HG03378 (cell line): ENCODE measurements around the gene PAPPA2.
"Not testable (repeated sequence)": the region's sequence is repeated elsewhere in the genome, so short reads cannot be mapped to it uniquely, and the experiment has no call there.

Experiments used
- ATAC-seq: cut with Tn5 transposase; IDR thresholded peaks from one replicate; pipeline ENCODE4 v1.9.1; 2021; ENCODE audit warnings: mild to moderate bottlenecking, moderate library complexity; ENCODE audit not compliant: unreplicated experiment

PAPPA2 gene, protein sequence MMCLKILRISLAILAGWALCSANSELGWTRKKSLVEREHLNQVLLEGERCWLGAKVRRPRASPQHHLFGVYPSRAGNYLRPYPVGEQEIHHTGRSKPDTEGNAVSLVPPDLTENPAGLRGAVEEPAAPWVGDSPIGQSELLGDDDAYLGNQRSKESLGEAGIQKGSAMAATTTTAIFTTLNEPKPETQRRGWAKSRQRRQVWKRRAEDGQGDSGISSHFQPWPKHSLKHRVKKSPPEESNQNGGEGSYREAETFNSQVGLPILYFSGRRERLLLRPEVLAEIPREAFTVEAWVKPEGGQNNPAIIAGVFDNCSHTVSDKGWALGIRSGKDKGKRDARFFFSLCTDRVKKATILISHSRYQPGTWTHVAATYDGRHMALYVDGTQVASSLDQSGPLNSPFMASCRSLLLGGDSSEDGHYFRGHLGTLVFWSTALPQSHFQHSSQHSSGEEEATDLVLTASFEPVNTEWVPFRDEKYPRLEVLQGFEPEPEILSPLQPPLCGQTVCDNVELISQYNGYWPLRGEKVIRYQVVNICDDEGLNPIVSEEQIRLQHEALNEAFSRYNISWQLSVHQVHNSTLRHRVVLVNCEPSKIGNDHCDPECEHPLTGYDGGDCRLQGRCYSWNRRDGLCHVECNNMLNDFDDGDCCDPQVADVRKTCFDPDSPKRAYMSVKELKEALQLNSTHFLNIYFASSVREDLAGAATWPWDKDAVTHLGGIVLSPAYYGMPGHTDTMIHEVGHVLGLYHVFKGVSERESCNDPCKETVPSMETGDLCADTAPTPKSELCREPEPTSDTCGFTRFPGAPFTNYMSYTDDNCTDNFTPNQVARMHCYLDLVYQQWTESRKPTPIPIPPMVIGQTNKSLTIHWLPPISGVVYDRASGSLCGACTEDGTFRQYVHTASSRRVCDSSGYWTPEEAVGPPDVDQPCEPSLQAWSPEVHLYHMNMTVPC (N-terminal part only)

DNA sequence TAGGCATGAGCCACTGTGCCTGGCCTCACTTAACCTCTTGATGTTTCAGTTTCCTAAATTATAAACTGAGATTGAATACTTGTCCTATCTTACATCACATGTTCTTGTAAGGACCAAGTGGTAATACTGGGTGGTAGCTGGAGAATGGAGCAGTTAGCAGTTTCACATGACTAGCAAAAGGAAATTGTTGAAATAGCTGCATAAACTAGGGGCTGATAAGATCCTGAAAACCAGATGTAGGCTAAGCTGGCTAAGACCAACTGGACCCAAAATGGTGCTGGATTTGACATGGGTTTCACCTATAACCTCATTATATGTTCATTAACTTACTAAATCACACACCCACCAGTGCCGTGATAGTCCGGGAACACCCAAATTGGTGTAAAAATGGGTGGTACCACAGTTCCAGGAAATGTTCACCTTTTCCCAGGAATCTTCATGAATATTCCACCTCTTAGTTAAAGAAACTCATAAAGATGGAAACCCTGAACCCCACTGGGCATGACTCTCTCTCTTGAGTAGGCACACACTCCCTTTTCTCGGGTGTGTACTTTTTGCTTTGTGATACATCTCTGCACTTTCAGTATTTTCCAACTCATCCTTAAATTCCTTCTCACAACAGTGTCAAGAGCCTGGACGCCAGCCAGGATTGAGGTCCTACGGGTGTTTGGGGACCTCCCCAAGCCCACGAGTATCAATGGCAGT, at the start of gene PAPPA2:
Gene PAPPA2, plus strand, starts transcription at position 502 of the 705 bp plus-strand sequence. CDS start 93,148 bp downstream, outside the sequence.
- ATAC-seq = no peak

DNA sequence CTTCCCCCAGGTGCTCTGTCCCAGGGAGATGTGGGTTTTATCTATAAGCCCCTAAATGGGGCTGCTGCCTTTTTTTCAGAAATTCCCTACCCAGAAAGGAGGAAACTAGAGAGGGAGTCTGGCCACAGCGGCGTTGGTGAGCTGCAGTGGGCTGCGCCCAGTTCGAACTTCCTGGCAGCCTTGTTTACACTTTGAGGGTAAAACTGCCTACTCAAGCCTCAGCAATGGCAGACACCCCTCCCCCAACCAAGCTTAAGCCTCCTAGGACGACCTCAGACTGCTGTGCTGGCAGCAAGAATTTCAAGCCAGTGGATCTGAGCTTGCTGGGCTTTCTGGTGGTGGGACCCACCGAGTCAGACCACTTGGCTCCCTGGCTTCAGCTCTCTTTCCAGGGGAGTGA, 46.2 kb upstream of the PAPPA2 start:
- no peak for ATAC-seq

DNA sequence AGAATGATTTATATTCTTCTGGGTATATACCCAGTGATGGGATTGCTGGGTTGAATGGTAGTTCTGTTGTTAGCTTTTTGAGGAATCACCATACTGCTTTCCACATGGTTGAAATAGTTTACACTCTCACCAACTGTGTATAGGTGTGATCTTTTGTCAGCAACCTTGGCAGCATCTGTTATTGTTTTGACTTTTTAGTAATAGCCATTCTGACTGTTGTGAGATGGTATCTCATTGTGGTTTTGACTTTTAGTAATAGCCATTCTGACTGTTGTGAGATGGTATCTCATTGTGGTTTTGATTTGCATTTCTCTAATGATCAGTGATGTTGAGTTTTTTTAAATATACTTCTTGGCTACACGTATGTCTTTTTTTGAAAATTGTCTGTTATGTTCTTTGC, 43.4 kb upstream of the PAPPA2 start:
- ATAC-seq = not testable (repeated sequence)

DNA sequence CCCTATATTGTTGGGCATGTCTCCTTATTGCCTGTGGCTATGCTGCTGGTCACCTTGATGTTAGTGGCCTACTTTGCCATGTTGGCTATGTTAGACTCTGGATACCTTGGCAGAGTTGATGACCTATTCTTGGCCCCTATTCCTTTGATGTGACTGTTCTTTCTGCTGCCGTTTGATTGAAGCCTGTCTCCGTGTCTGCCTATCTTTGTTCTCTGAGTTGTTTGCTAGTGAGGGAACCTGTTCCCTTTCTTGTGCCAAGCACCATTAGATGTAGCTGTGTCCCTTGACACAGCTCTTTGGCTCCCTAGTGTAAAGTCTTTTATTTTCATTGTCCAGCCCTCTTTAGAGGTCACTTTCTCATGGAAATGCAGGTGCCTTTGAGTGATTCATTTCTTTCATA, 28.7 kb upstream of the PAPPA2 start:
- no peak for ATAC-seq

DNA sequence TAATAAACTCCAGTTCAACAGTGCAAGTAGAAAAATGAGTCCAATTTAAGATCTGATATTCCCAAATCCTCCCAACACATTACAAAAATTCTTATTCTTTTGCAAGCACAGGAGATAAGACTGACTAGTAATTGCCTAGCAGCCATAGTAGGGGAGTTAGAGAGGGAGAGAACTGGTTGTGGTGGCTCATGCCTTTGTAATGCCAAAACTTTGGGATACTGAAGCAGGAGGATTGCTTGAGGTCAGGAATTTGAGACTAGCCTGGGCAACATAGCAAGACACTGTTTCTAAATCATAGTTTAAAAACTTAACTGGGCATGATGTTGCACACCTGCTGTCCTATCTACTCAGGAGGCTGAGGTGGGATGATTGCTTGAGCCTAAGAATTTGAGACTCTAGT, 26.7 kb upstream of the PAPPA2 start:
- ATAC-seq = no peak

DNA sequence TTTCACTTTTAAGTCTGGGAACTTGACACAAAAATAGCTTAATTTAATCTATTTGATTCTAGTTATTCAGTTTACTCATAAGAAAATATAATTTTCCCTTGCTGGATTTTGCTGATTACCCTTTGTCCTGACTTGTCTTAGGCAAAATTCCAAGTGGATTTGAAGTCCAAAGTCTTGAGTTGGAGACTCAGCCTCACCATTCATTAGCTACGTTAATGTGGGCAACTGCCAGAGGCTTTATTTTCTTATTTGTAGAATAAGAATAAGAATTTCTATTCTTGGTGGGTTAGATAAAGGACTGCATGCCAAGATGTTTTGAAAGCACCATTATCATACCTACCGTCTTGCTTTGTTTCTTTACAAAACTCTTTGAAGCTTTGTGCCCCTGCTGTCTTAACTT, 22.8 kb upstream of the PAPPA2 start:
- no peak for ATAC-seq

DNA sequence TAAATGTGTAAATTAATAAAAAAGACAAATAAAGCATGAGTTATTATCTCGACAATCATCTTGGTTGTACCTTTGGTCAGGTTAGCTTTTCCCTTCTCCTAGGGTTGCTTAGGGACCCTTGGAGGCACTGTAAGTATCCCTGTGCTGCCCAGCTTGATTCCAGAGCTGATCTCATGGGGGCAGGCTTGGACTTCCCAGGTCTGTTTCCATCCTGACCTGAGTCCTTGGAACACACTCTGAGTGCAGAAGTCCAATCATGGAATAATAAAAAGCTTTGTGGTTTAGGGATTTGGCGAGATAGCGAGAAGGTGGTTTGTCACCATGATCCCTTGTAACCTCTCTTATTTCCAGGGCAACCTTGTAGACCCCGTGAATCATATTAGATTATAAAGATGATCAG, 18.7 kb upstream of the PAPPA2 start:
- ATAC-seq = no peak

DNA sequence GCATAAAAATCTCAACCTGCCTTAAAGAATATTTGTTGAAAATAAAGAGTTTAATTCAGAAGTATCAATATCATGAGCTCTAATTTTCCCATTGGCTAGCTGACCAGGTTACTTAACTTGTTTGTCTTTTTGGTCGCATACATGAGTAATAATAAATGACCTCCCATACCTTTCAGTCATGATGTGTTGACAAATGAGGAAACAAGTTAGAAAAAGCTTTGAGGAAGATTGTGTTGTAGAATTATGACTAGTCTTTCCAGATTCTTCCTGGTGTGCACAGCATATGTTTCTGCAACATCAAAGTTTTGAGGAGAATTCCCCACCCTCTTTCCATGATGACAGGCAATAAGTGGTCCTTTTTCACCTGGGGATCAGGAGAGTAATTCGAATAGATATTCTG, 17.6 kb upstream of the PAPPA2 start:
- no peak for ATAC-seq

DNA sequence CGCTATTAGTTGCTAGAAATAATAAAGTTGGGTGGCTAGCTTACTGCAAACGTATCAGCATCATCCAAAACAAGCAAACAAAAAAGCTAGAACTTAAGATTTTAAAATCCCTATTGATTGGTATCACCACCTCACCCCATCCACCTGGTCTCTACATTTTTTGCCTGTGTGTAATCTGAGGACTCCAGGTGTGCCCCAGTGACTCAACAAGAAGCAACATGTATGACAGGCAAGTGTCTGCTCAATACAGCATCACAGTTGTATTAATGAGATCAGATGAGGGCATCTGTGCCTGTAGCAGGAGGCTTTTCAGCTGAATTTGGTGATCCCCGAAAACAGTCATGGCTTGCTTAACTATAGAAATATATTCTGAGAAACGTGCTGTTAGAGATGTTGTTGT, 14.6 kb upstream of the PAPPA2 start:
- ATAC-seq = no peak

DNA sequence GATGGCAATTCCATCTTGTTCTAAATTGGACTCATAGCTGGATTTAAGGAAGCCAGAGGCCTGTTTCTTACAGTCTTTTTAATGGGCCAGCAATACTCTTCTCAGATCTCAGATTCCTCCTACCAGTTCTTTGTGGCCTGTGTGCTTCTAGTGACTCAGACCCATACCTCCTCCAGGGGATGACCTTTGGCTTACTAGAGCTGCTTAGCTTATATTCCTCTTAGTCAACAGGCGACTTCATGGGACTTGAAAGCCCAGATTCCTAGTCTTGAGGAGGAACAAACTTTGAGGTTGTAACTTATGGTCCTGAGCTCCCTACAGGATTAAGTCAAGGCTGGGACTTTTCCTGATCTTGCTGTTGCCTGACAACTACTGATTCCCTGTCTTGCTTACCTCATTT, 12.4 kb upstream of the PAPPA2 start:
- no peak for ATAC-seq

DNA sequence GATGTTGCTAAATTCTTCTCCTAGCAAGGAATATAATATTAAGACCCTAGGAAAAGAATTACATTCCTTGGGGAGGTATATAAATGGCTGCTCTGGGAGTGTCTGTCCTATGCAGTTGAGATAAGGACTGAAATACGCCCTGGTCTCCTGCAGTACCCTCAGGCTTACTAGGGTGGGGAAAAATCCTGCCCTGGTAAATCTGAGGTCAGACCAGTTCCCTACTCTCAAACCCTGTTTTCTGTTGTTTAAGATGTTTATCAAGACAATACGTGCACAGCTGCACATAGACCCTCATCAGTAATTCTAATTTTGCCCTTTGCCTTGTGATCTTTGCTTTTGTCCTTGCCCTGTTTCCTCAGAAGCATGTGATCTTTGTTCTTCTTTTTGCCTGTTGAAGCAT, 11.2 kb upstream of the PAPPA2 start:
- not testable (repeated sequence) for ATAC-seq

DNA sequence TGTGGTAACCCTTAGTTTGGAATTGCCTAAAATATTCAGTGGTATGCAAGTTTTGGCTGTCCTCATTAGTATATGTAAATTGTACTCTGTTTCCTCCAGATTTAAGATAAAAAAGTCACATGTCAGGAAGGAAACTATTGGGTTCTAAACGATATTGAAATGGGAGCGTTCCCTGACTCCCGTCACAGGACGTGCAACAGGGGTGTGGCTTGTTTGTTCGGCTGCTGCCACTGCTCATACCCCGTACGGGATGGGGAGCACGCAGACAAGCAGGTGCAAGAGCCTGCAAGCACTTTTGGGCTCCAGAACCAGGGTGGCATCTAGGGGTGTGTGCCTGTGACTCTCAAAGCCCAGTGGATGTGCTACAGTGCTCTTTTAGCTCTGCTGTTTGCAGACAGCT, 6.2 kb upstream of the PAPPA2 start:
- no peak for ATAC-seq

DNA sequence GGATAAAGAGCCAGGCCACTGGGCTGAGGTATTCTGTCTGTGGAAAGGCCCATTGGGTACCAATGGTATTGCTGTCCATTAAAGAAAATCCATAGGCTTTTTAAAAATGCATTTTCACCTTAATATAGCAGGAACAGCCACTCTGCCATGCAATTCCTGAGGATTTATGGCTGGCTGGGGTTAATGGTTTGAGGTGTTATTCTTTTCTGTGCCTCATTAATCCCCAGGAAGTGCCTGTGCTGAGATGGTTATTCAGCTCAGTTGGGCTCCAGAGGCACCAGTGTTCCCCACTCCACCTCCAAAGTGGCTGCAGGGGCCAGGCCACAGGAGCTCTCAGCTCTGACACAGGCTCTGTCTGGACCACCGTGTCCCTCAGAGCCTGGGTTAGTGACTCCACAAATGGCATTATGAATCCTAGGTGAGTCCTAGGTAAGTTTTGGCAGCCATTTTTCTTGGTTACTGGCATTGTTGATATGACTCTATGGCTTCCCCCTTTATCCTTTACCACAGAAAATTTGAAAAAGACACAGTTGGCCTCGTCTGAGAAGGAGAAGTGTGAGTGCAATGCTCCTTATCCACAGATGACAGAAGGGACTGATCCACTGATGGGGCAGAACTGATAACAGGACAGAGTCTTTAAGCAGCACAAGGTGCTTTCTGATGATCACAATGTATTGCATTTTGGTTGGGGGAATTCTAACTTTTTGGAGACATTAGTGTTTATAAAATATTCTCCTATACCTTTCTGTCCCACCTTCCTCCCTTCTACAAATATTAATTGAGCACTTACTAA, 2.2 kb upstream of the PAPPA2 start:
- no peak for ATAC-seq

DNA sequence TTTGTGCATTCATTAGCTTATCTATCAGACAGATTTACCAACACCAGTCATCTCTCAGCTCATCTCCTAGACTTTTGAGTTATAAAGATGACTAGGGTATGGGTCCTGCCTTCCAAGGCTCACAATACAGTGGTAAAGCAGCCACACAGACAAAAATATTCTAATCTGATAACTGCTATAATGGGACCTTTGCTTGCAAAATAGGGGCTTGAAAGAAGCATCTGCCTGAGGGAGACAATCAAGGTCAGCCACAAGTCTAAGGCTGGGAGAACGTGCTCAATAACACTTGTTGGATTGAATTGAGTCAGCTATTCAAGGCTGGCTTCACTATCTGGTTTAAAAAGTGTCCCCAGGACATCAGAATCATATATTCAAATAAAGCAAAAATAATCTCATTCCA, 1.4 kb upstream of the PAPPA2 start:
- ATAC-seq = no peak

DNA sequence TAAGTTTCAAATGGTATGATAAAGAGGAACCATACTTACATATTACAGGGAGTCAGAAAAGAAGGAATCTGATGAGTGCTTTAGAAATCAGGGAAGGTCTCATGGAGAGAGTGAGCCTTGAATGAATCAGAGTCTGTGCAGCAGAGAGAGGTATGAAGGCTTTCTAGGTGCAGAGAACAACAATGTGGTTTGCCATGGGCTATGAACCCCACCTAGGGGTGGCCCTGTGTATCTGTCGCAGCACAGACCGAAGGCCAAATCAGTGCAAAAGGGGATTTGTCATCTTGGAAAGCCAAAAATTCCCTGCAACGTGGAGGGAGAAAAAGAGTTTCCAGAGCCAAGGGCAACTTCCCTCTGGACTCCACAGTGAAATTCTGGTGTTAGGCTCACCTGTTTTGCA, 3.5 kb downstream of the PAPPA2 start:
- no peak for ATAC-seq

DNA sequence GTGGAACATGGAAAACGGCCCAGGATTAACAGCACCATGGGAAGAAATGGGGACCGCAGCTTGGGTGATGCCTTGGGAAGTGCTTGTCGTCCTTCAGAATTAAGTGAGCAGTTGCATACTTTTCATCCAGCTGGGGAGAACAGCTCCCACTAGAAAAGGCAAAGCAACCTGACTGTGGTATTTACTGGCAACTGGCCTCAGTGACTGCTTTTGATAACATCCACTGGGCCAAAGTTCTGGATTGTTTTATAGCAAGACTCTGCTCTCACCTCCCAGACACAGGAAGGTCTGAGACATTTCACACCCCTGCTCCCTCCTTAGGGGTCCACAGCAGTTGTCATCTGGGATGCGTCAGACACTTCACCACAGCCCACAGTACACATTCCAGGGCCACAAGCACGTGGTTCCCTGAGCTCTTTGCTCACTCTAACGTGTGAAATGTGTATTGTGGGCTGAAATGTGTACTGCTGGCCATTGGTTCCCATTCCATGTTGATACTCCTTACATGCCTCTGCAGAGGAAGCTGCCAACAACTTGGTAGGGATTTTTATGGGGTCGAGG, 6.6 kb downstream of the PAPPA2 start:
- no peak for ATAC-seq

DNA sequence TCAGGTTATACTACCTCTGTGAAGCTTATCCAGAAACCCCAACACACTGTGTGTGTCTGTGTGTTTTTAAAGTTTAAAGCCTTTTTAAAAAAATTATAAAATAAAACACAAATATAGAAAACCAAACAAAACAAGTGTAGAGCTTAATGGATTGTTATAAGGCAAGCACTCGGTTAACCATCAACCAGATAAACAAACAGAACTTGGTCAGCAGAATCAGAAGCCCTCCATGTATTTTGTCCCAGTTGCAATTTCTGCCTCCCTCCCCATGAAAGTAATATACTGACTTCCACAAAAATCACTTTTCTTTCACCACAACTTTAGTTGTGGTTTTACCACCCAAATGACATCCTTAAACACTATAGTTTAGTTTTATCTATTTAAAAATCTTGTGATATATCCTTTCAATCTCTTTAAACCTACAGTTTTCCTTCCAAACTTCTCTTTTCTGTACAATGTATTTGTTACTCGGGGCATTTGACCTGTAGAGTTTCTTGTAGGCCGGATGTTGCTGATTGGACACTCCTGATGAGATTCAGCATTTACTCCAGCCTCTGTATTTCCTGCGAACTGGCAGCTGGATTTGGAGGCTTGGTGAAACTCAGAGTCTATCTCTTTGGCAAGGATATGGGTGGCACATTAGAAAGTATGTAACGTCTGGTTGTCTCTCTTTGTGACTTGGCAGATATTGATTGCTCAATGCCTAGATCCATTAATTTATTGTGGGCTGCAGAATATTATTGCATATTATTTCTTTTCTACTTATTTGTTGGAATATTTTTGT, 8.6 kb downstream of the PAPPA2 start:
- no peak for ATAC-seq

DNA sequence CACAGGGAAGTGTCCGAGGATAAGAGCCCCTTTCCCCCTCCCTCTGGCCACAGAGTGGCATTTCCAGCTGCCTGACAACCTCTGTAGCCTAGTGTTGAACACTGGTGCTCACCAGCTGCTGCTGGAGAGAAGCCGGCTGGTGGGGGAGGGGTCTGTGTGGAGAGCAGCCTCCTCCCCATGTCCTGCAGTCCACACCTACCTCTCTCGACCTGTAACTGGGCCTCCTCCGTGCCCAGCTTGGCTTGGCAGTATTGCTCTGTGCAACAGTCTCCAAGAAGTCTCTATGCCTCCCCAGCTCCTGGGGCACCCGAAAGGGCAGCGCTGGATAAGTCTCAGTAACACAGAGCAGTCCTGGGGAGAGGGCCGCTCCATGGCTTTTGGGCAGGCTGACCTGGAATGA, 17.0 kb downstream of the PAPPA2 start:
- ATAC-seq = no peak

DNA sequence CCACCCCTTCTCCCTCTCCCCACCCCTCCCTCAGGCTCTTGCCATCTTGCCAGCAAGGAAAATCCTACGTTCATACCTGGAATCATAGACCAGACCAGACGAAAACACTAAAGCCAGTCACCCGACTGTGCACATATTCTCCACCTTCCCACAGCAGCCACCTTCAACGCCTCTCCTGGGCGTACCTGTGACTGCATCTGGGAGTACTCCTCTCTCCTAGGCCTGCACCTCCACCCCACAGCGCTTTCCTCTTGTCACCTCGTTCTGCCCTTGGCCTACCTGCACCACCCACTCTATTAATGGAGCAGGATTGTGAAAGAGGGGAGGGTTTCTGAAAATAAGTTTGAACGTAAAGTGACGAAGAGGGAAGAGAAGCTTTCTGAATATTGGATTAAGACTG, 17.8 kb downstream of the PAPPA2 start:
- no peak for ATAC-seq
